Hematopoietic multipotent progenitor cell treated with erythropoietin and hydrocortisone succinate and interleukin-3 and kit ligand, for 8 days (in vitro differentiated cells): Measurements from ENCODE around the gene EIF4H.
"Not testable (repeated sequence)": the region's sequence is repeated elsewhere in the genome, so short reads cannot be mapped to it uniquely, and the experiment has no call there.

Experiments used
- DNase-seq: peaks from one replicate; pipeline ENCODE4 v3.0.0-alpha.2; 2015

EIF4H gene

GRCh38 chr7:74176555-74176954, 2.4 kb downstream of the EIF4H start:
- DNase-seq = no peak

- peak; percentile 19 for DNase-seq
Observed at GRCh38 chr7:74178632-74179031, 4.5 kb downstream of the EIF4H start.

- DNase-seq = no peak
Observed at GRCh38 chr7:74179935-74180604, 5.9 kb downstream of the EIF4H start.

GRCh38 chr7:74180866-74181265, 6.7 kb downstream of the EIF4H start:
- no peak for DNase-seq

- DNase-seq = no peak
Observed at GRCh38 chr7:74181821-74182220, 7.7 kb downstream of the EIF4H start.

- DNase-seq = no peak
Observed at GRCh38 chr7:74182453-74183090, 8.4 kb downstream of the EIF4H start.

GRCh38 chr7:74183142-74183541, 9.0 kb downstream of the EIF4H start:
- DNase-seq = no peak

GRCh38 chr7:74183653-74184450, 9.7 kb downstream of the EIF4H start:
- DNase-seq = peak; percentile 52

- no peak for DNase-seq
Observed at GRCh38 chr7:74185016-74185415, 10.9 kb downstream of the EIF4H start.

GRCh38 chr7:74185636-74186035, 11.5 kb downstream of the EIF4H start:
- no peak for DNase-seq

- DNase-seq = no peak
Observed at GRCh38 chr7:74187915-74188675, 13.9 kb downstream of the EIF4H start.

GRCh38 chr7:74190259-74190658, 16.1 kb downstream of the EIF4H start:
- no peak for DNase-seq

GRCh38 chr7:74191231-74191630, 17.1 kb downstream of the EIF4H start:
- DNase-seq = no peak

- DNase-seq = no peak
Observed at GRCh38 chr7:74193054-74193453, 18.9 kb downstream of the EIF4H start.

GRCh38 chr7:74193913-74194312, 19.8 kb downstream of the EIF4H start:
- DNase-seq = no peak

- DNase-seq = no peak
Observed at GRCh38 chr7:74194686-74195085, 20.5 kb downstream of the EIF4H start.

GRCh38 chr7:74195139-74195860, 21.1 kb downstream of the EIF4H start:
- not testable (repeated sequence) for DNase-seq

- not testable (repeated sequence) for DNase-seq
Observed at GRCh38 chr7:74195968-74196654, 22.0 kb downstream of the EIF4H start.

- DNase-seq = no peak
Observed at GRCh38 chr7:74197449-74198124, 23.4 kb downstream of the EIF4H start.

- DNase-seq = no peak
Observed at GRCh38 chr7:74199551-74200355, 25.6 kb downstream of the EIF4H start.
